Measurements from ENCODE around the gene SERPINA10.

- TF ChIP-seq CTCF (IDR thresholded peaks at IDR 0.05 in 4 of 5, conservative IDR thresholded peaks at IDR 0.05 in 1 of 5) (no peak), POLR2A (IDR thresholded peaks at IDR 0.05) (no peak)
Measured at GRCh38 chr14:94340533-94340932, 47.5 kb upstream of the SERPINA10 start.
